ENCODE data around the gene SLC29A1.

Gene SLC29A1

DNA sequence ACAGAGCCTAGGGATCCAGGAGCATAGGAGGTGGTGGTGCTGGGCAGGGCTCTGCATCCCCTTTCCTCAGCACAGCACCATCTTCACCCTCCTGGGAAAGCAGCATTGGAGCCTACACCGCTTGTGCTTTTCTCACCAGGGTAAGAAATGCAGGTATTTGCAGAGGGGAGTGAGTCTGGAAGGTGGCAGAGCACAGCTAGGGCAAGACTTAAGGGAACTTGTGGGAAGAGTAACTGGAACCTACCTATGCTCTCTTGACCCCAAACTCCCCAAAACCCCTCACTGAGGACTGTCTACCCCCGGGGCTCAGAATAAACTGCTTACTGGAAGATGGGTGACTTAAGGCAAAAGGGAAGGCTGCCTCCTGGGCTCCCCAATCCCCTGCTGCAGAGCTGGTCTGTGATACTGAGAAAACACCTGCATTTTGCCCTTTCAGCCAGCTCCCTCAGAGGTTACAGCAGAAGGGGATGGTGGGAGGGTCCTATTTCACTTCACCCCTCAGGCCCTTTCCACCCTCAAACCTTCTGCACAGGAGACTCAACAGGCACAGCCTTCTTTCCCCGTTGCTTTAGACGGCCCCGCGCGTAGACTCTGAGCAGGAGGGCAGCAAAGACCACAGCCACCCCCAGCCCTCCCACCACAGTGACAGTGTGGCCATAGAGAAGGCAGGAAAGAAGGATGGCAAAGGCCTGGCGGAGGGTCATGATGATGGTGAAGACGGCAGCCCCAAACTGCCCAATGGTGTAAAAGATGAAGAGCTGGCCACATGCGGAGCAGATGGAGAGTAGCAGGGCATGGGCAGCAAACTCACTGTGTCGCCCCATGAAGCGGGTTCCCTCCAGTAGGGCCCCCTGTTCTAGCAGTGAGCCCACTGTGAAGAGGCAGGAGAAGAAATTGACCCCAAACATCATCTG, 31.1 kb downstream of the SLC29A1 start:
- DNase-seq: peak in 3 of 56 donors; percentile 7 to 35 (median 16)

DNA sequence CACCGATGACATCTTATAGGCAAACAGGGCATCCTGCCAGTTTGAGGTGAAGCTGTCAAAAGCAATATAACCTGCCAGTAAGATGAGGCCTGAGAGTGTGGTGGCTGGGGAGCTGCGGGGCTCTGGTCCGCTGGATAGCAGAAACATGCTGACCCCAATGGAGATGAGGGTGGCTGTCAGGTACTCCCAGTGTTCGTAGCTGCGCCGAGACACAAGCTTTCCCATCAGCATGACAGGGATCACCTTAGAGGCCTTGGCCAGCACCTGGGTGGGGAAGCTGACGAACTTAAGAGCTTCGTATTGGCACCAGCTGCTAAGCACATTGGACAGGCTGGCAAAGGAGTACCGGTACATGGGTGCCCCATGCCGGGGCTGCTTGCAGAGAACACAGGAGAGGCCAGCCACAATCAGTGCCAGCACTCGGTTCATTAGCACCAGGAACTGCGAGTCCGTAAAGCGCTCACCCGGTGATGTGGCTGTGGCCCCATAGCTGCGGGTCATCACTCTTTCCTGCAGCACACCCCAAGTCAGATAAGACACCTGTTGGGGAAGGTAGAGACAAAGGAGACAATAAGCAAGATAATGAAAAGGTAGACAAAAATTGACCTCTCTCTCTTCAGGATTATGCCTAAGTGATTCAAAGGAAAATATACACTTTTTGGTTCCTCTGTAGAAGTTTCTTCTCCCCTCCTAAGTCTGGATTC, 31.9 kb downstream of the SLC29A1 start:
- peak in 1 of 56 donors; percentile 54 for DNase-seq

DNA sequence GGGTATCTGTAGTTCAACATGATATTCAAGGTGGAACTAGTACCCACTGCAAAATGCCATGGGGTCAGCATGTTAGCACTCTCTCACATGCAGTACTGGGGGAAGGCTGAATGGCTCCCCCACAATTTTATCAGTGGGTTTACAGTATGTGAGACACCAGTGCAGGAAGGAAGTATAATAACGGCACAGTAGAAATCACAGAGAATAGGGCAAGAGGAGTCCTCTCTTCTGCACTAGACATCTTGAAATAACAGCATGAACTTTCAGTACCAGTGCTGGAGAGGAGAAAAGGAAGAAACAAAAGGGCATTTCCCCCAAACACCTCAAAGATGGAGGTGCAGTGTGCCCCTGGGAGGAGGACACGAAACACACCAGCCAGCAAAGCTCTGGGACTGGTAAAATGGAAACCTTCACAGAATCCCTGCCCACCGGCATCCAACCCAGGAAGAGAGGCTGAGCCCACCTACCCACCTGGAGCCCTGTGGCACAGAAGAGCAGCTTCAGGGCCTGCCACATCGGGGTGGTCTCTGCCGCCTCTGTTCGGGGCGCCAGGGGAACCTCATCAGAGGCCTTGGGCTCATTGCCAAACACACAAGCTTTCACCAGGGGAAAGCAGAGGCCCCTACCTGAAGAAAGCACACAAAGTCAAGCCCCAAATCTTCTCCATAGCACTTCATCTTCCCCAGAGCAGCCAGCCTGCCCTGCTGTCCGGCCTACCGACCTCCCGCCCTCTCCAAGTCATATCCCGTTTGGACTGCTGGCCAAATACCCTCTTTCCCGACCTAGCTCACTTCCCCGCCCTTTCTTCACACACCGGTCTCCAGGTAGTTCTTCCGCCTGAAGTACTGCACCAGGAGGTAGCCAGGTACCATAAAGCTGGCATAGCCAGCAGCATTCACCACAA, 32.7 kb downstream of the SLC29A1 start:
- peak in 2 of 56 donors; percentile 47 to 56 for DNase-seq

DNA sequence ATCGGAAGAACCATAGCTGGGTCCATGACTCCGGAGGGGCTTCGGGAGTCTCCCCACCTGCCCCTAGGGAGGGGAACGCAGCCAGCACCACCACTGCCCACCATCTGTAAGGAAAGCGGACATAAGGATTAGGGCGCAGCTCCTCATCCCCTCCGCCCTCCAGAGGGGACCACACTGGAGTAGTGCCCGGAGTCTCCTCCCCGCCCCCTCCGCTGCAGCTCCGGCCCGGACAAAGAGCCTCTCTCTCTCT, 33.3 kb downstream of the SLC29A1 start:
- peak in 1 of 56 donors; percentile 84 for DNase-seq

- DNase-seq: peak; percentile 50 to 97 (median 88)
Measured at GRCh38 chr6:44257025-44257752, 33.8 kb downstream of the SLC29A1 start, which contains the start of gene SLC35B2. SLC35B2 (minus strand) TSS chr6:44257528; CDS start chr6:44257410, 118 bp downstream.

DNA sequence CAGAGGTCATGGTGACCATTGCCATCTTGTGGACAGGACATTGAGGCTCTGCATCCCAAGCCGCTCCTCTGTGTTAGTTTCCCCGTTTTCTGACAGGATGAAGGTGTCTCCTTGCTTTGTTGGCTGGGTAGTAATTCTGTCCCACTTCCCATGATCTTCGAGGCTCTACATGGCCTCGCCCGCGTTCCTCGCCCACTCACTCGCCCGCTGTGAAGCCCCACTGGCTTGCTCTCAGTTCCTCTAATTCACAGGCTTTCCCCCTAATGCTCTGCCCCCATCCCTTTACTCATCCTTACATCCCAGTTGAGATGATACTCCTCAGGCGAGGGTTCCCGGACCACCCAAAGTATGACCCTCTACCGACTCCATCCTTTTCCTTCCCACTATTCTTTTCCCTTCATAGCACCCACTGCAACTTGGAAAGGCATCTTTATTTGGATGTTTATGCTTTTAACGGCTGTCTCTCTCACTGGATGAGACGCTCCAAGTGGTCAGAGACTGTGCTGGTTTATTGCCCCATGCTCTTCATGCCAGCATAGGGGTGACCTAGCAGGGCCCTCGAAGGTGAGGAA, 34.4 kb downstream of the SLC29A1 start:
- DNase-seq: peak in 2 of 56 donors; percentile 37 to 49

GRCh38 chr6:44258325-44258863, 35.0 kb downstream of the SLC29A1 start:
- no peak for DNase-seq

DNA sequence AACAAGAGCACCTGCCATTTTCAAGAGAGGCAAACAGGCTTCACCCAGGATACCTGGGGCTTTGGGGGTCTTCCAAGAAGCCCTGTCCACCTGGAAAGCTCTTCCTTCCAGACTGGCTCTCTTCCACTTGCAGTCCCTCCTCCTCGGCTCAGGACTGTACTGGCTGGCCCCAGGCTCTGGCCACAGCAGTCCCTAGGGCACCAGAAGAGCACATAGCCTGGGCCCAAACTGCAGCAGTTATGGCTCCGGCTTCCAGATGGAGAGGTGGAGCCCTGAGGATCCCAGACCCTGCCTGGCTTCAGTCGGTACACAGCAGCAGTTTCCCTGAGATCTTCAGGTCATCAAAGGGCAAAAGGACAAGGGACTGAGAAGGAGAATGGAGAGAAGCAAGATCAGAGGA, 35.5 kb downstream of the SLC29A1 start:
- DNase-seq: no peak

DNA sequence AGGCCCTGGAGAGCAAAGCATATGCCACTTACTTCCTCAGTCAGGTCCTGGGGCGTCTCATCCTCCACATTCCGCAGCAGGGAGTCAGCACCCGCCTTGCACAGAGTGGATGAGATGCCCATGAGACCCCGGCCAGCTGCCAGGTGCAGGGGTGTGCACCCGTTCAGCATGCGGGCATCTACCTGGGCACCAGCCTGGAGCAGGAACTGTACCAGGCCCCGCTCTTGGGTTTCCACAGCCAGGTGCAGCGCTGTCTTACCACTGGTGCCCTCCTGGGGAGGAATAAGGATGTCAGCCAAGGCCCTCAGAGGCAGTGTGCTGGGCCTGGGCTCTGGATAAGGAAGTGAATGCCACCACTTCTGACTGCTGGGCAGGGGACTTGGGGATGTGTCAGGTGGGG, 36.6 kb downstream of the SLC29A1 start:
- DNase-seq: no peak

GRCh38 chr6:44260451-44261297, 37.3 kb downstream of the SLC29A1 start:
- DNase-seq: no peak

DNA sequence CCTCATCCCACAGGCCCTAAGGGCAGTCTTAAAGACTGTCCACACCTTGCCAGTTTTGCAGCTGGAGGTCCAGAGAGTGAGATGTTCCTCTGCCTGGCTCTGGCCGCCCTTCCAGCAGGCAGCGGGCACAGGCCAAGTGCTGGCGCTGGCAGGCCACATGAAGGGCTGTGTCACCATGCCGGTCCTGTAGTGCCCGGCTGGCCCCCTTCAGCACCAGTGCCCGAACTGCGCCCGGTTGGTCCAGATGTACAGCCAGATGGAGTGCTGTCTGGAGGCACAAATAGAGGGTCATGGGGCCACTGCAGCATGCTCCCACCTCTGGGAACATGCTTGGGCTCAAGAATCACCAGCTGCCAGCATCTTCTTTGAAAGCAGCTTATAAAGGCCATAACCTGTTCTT, 38.2 kb downstream of the SLC29A1 start:
- DNase-seq: no peak

- no peak for DNase-seq
Measured at GRCh38 chr6:44262467-44263353, 39.3 kb downstream of the SLC29A1 start.

DNA sequence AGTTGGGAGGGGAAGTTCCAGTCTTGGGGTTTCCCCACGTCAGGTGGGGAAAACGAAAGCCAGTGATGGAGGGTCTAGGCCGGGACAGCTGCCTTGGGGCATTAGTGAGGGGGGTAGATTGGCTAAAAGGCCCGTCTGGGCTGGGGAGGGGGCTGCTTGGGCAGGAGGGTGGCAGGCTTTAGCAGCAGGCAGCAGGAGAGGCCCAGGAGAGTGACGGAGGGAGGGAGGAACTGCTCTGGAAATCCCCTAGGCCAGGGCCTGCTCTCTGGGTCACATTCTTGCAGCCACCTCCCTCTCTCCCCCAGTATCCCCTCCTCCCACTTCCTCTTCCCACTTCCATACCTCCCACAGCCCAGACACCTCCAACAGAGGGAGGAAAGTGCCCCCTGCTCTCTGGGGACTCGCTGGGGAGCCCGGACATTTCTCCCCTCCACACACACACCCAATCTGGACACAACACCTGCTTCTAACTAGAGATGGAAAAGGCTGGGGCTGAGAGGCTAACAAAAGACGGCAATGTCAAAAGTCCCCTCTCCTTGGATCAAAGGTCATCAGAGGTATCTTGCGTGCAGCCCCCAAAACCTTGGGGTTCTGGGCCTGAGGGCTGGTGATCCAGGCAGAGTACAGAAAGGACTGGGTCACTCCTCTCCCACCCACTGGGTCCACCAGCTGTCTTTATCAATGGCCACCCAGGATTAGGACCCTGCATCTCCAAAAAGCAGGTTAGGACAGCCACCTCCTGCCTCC, 40.1 kb downstream of the SLC29A1 start:
- DNase-seq: peak in 1 of 56 donors; percentile 25

GRCh38 chr6:44264154-44265006, 41.0 kb downstream of the SLC29A1 start:
- DNase-seq: peak in 4 of 56 donors; percentile 12 to 32 (median 24)

GRCh38 chr6:44265007-44265721, 41.8 kb downstream of the SLC29A1 start, which contains the start of gene NFKBIE:
NFKBIE (minus strand) TSS chr6:44265551; CDS start chr6:44265346, 205 bp downstream.
- peak; percentile 41 to 96 (median 85) for DNase-seq
